Breast epithelium (tissue), 3 donors: ENCODE data around the gene LSM11.

ENCODE experiments used
- CTCF ChIP-seq, 3 donors: fragments of 450-650 bp; IDR thresholded peaks; one replicate each; pipeline ENCODE4 v1.5.1; 2016 to 2017; ENCODE audit warnings: antibody characterized with exemption in 3 of 3, mild to moderate bottlenecking in 3 of 3, moderate library complexity in 3 of 3
- POLR2A ChIP-seq: fragments of 450-650 bp; IDR thresholded peaks from one replicate; pipeline ENCODE4 v1.6.1; 2016; ENCODE audit warnings: antibody characterized with exemption, mild to moderate bottlenecking, moderate library complexity
- POLR2AphosphoS5 ChIP-seq, 3 donors: sonication (generic); formaldehyde crosslinking; IDR thresholded peaks; one replicate each; pipeline ENCODE4 v1.6.1; 2017; ENCODE audit warnings: antibody characterized with exemption in 3 of 3

- TF ChIP-seq CTCF (IDR thresholded peaks at IDR 0.05) (no peak), POLR2A (no peak), POLR2AphosphoS5 (IDR thresholded peaks at IDR 0.05) (no peak)
These were observed 28.6 kb downstream of the LSM11 start for GRCh38 chr5:157772127-157772526.
